Activated naive CD4-positive, alpha-beta T cell treated with anti-CD3 and anti-CD28 coated beads, Interleukin-2, amount 50 U/mL, for 16 hours (primary cell): ENCODE results near the gene ACCS.

ENCODE experiments used
- DNase-seq: peaks from one replicate; pipeline ENCODE4 v3.0.0-alpha.2; 2020

Gene ACCS

DNA sequence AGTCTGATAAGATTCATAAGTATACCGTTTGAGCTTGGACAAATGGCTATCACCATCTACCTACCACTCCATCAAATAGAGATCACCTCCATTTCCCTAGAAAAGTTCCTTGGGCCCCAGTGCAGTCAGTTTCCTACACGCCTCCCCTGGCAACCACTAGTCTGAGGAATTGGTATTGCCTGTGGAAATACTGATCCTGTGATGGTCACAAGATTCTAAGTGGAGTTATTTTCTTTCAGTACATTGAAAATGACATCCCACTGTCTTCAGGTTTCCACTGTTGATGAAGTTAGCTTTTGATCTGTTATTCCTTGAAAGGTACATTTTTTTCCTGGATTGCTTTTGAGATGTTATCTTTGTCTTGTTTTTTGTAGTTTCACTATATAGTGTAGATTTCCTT, 22.9 kb upstream of the ACCS start:
- DNase-seq, result no peak

DNA sequence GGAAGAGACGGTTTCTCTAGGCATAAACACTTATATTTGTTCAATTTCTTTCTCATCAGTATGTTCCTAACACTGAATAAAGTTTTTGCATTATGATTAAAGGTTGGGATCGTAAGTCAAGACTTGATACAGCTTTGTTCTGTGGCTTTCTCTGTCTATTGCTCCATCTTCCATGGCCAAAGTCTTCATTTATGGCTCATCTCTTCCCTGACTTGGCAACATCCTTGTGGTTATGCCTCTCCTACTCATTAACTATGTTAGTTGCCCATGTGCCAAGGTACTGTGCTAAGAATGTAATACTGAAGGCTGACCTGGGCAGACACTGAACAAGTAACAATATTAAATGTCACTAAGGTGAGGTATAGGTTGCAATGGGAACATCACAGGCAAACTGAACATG, 19.9 kb upstream of the ACCS start:
- DNase-seq, result no peak

DNA sequence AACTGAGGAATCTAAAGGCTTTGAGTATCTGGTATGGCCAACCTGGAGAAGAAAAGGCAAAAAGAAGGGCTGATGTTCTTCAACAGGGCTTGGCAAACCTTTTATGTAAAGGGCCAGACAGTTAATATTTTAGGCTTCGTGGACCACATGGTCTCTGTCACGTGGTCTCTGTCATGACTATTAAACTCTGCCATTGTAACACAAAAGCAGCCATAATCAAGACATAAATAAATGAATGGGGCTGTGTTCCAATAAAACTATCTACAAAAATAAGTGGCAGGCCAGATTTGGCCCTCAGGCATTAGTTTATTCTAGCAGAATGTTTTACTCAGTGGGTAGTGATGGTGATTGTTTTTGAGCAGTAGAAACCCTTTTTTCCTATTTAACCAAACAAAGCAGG, 18.8 kb upstream of the ACCS start:
- DNase-seq, result no peak

DNA sequence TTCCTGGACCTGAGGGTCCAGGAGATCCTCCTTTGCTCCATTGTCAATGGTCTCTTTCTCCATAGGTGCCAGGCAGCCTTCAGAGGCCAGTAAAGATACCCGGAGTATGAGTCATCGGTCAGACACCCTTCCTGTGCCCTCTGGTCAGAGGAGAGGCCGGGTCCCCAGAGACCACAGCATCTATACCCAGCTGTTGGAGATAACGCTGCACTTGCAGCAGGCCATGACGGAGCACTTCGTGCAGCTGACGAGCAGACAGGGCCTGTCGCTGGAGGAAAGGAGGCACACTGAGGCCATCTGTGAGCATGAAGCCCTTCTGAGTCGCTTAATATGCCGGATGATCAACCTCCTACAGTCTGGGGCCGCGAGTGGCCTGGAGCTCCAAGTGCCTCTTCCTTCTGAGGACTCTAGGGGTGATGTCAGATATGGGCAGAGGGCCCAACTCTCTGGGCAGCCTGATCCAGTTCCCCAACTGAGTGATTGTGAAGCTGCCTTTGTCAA, 18.1 kb upstream of the ACCS start, which contains the start of gene ACCSL:
TSS of gene ACCSL (plus strand) at position 51 of the 501 bp plus-strand sequence. CDS start at position 107, 56 bp downstream.
- DNase-seq, result no peak

DNA sequence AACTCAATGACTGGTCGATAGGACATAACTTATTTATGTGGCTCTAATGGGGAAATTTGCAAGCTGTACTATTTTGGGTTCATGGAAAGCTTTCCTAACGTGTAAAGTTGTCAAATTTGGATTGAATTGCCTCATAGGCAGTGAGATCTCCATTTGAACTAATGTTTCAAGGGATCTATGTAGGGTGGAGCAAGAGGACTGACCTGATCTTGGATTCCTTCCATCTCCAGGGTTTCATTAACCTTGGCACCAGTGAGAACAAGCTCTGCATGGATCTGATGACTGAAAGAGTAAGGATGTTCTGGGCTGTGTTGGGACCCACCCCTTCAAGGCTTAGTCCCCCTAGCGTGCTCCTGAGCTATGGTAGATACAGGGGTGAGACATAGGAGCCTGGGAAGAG, 16.2 kb upstream of the ACCS start:
- no peak for DNase-seq

DNA sequence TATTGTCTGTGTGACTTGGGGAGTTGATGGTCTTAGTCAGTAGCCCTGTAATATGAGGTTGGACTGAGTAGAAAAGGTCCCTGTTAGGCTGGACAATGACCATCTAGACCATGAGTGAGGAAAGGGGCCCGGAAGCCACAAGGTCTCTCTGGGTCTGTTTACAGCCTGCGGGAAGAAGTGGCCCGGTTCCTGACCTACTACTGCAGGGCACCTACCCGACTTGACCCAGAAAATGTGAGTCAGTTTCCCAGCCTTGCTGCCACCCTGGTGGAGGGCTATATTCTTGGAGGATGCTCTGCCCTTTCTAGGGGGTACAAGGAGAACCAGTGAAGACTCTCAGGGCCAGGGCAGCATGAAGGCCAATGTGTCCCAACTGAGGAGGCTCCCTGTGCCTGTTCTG, 14.9 kb upstream of the ACCS start:
- DNase-seq, result no peak

DNA sequence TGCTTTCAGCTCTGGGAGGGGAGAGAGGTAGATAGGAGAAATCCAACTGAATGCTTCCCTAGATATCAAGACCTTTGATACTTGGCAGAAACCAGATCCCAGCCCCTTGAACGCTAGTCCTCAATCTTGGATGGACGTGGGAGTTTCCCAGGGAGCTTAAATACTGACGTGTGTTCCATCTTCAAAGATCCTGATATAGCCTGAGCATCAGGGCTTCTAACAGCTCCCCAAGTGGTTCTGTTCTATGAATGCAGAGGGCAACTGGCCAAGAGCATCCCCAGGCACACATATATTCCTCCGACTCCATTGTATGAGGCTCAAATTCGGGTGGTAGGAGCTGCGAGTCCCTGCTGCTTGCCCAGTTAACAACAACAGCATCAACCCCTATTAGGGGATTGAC, 8.7 kb upstream of the ACCS start:
- no peak for DNase-seq

DNA sequence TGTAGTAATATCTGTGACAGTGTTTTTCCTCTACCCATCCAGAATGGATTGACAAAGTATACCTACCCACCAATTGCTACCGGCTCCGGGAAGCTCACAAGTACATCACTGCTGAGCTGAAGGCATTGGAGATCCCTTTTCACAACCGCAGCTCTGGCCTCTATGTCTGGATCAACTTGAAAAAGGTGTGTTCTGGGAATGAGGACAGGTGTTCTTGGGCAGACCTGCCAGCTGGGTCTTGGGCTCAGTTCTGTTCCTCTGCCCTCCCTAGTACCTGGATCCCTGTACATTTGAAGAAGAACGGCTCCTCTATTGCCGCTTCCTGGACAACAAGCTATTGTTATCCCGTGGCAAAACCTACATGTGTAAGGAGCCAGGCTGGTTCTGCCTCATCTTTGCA, 7.8 kb upstream of the ACCS start:
- no peak for DNase-seq

DNA sequence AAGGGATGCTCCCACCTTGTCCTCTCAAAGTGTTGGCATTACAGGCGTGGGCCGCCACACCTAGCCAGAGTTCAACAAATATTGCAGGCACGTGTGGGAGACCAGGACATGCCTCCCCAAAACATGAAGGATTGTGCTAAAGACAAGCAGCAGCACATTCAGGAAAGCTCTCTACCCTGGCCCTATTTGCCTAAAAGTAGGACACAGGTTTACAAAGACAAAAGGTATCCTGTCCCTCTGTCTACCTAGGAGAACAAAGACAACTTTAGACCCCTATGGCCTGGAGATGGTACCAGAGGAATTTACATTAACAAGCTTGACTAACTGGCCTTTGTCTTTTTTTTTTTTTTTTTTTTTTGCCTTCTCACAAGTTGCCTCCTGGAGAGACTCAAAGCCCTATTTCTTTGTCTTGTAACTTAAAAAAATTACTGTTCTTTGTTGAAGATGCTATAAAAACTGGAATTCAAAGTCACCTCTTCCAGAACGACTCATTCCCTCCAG, 859 bp upstream of the ACCS start:
- no peak for DNase-seq

DNA sequence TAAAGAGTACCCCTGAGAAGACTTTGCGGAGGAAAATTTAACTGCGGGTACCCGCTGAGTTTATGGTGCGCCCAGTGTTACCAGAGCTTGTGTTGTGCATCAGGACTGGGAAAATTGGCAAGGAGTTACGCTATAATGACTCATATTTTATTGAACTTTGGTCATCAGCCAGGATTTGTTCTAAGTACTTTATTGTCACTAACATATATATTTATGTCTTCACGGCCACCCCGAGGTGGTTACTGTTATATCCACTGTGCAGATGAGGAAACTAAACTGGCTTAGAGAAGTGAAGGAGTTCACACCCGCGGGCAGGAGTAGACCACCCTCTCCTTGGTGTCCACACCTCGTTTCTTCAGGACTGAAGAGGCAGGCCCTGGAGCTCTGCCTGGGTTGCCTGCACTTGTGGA, 667 bp downstream of the ACCS start:
- no peak for DNase-seq

DNA sequence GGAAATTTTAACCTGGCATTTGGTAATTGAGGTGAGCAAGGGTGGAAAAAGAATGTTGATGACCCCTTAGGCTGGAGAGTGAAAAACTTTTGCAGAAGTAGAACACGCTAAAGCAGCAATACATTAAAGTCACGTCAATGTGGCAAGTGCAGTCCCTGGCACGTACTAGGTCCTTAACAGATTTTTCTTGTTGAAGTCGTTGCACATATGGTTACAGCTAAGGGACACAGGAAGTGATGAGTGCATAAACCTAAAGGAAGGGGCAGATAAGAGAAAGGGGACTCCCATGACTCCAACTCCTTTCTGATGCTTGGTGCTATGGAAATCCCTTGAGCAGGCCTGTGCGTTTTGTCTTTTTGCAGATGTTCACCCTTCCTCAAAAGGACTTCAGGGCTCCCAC, 1.2 kb downstream of the ACCS start:
- DNase-seq, result no peak

DNA sequence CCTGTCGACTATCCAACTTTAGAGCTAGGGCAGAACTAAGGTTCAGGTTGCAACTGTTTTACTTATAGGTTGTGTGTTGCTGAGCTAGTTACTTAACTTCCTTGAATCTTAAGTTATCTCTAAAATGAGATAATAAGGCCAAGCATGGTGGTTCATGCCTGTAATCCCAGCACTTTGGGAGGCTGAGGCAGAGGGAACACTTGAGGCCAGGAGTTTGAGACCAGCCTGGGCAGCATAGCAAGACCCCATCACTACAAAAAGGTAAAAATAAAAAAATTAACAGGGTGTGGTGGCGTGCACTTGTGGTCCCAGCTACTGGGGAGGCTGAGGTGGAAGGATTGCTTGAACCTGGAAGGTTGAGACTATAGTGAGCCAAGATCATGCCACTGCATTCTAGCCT, 2.1 kb downstream of the ACCS start:
- DNase-seq, result no peak

DNA sequence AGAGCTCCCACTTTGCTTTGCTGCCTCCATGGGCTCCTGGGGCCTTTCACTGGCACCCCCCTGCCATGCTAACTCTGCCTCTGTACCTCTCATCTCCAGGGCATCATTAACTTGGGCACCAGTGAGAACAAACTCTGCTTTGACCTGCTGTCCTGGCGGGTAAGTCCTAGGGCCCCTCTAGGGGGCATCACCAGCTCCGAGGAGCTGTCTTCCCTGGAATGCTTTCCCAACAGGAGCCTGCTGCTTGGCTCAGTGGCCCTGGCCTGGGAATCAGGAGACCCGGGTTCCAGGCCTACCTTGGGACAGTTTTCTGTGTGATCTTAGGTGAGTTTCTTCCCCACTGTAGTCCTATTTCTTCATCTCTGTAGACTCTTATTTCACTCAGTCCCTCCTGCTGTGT, 5.1 kb downstream of the ACCS start:
- no peak for DNase-seq

DNA sequence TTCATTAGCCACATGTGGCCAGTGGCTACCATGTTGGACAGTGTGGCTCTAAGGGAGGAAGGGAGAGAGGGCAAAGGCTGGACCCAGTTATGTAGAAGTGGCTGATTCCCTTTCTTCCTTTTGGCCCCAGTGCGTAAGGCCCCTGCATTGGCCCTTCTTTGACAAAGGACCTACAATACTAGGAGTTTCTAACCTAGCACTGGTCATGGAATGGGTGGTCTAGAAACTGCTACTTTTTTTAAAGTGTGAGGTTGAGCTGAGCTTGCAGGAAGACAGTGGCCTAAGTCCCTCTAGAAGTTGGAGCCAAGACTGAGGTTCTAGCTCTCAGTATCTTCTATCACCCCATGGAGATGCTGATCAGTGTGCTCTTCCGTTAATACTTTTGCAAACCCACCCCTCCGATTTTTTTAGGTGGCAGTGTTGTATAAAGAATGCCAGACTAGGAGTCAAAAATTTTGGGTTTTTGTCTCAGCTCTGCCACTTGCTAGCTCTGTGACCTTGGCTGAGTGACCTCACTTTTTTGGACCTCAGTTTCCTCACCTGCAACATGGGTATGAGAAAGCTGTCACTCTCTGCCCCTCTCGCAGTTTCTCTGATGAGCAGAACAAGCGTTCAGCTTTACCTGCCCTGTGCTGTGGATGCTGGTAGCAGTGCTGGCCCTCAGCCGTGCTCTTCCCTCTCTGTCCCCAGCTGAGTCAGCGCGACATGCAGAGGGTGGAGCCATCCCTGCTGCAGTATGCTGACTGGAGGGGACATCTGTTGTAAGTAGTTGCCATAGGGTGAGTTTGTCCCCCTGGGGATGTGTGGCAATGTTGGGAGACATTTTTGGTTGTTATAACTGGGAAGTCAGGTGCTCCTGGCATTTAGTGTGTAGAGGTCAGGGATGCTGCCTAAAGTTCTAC, 6.9 kb downstream of the ACCS start:
- DNase-seq, result no peak

DNA sequence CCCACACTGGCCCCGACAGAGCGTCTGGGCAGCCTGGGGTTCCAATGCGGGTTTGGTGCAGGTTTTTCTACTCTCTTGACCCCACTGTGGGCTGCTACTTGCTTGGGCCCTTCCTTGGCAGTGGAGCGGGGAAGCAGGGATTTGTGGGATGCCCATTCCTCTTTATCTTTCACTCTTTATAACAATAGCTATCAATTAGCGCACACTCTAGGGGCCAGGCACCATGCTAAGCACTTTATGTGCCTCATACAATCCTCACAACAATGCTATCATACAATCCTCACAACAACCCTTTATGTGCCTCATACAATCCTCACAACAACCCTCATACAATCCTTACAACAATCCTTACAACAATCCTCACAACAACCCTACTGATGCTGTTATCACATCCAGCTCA, 12.7 kb downstream of the ACCS start:
- no peak for DNase-seq

DNA sequence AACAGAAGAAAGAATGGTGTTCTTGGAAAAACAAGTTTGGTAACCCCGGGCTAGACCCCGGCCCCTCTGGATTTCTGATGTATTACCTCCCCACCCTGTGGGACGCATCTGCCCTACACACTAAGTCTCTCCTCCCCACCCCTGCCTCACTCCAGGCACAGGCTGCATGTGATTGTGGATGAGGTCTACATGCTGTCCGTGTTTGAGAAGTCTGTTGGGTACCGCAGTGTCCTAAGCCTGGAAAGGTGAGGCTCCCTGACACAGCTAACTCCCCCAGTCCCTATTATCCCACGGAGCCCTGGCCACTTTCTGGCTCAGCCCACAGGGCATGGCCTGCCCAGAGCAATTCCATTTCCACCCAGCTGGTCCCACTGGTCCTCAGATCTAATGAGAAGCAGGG, 13.3 kb downstream of the ACCS start:
- no peak for DNase-seq

DNA sequence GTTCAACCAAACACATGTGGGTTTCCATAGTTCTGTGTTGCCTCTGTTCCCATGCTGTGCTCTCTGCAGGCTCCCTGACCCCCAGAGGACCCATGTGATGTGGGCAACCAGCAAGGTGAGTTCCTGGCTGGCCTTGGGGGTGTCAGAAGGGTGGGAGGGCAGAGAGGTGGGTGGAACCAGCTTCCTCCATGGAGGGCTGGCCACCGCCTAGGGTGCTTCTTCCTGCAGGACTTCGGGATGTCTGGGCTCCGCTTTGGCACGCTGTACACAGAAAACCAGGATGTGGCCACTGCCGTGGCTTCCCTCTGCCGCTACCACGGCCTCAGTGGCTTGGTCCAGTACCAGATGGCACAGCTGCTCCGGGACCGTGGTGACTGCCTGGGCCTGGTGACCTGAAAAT, 14.9 kb downstream of the ACCS start:
- no peak for DNase-seq

DNA sequence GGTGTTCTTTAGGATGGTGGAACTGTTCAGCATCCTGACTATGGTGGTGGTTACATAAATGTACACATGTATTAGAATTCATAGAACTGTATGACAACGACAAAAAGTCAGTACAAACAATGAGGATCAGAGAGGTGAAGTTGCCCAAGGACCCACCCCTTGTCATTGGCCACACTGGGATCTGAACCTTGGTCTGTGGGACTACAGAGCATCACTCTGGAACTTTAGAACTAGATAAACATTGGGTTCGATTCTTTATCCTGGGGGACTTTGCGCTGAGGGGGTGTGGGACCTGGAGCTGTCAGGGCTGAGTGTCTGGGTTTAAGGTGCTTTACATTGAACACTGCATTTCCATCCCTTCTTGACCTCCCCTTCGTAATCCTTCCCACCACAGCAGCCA, 16.6 kb downstream of the ACCS start:
- DNase-seq, result no peak

DNA sequence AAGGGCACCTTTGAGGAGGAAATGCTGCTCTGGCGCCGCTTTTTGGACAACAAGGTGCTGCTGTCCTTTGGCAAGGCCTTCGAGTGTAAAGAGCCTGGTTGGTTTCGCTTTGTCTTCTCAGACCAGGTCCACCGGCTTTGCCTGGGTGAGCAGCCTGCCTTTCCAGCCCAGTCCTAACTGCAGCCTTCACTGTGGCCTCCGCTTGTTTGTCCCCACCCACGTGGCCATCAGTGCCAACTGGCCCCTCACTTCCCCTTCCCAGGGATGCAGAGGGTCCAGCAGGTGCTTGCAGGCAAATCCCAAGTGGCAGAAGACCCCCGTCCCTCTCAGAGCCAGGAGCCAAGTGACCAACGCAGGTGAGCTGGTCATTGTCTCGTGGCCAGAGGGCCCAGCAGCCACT, 17.4 kb downstream of the ACCS start:
- DNase-seq, result no peak

DNA sequence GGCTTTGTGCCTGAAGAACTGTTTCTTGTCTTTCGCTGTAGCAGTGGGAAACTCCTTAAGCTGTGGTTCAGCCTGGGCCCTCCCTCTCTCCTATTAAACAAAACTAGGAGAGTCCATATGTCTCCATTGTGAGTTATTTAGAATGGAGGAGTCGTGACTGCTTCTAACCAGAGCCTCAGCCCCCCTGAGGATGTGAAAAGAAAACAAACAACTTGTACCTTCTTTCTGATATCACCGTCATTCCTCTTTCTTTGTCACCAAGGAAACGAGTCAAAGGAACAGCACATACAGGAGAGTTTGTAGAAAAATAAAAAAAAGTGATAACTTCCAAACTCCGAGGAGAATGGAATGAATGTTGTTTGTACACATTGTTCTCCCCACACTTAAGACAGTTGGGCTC, 17.8 kb downstream of the ACCS start:
- no peak for DNase-seq

DNA sequence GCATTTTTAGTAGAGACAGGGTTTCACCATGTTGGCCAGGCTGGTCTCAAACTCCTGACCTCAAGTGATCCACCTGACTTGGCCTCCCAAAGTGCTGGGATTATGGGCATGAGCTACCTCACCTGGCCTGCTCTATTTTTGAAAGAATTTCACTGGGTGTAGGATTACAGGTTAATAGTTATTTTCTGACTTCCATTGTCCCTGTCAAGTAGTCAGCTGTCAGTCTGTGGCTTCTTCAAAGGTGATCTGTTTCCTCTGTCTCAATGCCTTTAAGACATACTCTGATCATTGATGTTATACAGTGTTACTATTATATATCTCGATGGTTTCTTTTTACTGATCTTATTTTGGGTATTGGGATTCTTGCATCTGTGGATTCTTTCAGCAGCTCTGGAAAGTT, 19.3 kb downstream of the ACCS start:
- DNase-seq, result no peak

DNA sequence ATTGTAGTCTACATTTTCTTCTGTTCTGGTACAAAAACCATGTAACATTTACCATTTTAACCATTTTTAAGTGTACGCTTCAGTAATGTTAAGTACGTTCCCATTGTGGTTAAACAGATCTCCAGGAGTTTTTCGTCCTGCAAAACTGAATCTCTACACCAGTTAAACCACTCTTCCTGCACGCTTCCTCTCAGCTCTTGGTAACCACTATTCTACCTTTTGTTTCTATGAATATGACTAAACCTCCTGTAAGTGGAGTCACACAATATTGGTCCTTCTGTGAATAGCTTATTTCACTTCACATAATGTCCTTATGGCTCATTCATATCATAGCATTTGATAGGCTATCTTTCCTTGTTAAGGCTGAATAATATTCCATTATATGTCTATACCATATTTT, 22.3 kb downstream of the ACCS start:
- DNase-seq, result no peak

DNA sequence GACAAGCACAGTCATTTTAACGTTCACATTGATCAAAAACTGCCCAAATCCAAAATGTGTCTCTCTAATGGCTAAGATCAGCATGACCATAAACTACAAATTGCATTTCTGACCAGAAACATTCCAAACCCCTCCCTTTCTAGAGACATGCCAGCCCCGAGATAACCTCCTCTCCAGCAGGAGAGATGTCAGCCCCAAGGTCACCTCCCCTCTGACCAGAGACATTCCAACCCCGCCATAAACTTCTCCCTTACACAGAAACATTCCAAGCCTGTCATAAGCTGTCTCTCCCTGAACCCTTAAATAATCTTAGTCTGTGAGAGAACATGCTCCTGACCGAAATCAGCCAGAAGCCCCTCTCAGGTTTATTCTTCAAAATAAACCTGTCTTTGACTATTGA, 22.8 kb downstream of the ACCS start:
- DNase-seq, result no peak

DNA sequence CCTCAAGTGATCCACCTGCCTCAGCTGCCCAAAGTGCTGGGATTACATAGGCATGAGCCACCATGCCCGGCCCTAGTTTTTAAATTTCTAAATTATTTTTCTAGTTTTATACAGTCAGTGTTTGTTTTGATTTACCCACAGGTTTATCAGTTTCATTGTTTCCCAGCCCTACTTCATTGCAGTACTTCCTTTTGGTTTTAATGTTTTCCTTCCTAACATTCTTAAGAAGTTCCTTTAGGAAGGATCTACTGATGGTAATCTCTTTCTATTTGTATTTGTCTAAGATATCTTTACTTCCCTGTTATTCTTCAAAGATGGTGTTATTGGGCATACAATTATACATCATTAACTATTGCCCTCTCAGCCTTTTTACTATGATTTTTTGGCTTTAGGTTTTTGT, 24.5 kb downstream of the ACCS start:
- no peak for DNase-seq
